GM12872 (cell line): Measurements from ENCODE around the gene C1QTNF9.

ENCODE experiments used
- CTCF ChIP-seq: IDR thresholded peaks from 3 replicates; pipeline ENCODE4 v1.5.1; 2011; ENCODE audit warnings: low read depth, mild to moderate bottlenecking, low read length, moderate library complexity; ENCODE audit not compliant: insufficient read depth

C1QTNF9 gene

GRCh38 chr13:24356270-24356669 is 46.9 kb downstream of the C1QTNF9 start:
- TF ChIP-seq CTCF: no peak

- TF ChIP-seq CTCF: no peak
Measured at GRCh38 chr13:24356837-24357236, 47.5 kb downstream of the C1QTNF9 start.

- TF ChIP-seq CTCF: no peak
Measured at GRCh38 chr13:24357756-24358155, 48.4 kb downstream of the C1QTNF9 start.

GRCh38 chr13:24360106-24360505 is 50.7 kb downstream of the C1QTNF9 start:
- TF ChIP-seq CTCF: no peak

GRCh38 chr13:24361113-24361512 is 51.7 kb downstream of the C1QTNF9 start:
- TF ChIP-seq CTCF: no peak

GRCh38 chr13:24361852-24362366 is 52.5 kb downstream of the C1QTNF9 start:
- no peak for TF ChIP-seq CTCF

- TF ChIP-seq CTCF: no peak
Measured at GRCh38 chr13:24362435-24362952, 53.1 kb downstream of the C1QTNF9 start.
